ENCODE results near the gene RSPH1.

Gene RSPH1

DNA sequence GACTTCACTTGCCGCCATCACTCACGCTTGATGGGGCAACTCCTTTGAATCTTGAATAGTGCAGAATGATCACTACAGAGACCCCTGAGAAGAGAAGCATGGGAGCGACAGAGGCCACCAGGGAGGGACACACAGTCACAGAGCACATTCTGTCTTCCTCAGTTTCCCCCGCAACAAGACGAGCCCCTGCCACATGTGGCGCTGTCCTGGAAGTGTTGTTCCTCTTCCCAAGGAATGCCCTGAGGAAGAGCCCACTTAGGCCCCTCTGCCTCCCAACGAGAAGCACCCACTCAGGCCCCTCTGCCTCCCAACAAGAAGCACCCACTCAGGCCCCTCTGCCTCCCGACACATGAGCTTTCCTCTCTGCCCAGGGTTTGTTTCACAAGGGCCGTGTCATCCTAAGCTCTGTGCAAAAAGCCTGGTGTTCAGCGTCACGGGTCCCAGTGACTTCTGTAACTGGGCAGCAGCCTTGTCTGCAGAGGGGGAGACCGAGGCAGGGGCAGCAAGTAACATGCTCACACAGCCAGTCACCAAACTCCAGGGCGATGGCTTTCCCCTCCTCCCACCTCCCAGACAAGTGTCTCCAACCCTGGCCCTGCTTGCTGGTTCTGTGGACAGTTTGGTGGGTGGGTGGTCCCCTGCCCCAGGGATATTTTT, 37.4 kb upstream of the RSPH1 start:
- peak overlapping the region in 2 of 21 experiments; percentile 14 to 56 for H3K27ac ChIP-seq

DNA sequence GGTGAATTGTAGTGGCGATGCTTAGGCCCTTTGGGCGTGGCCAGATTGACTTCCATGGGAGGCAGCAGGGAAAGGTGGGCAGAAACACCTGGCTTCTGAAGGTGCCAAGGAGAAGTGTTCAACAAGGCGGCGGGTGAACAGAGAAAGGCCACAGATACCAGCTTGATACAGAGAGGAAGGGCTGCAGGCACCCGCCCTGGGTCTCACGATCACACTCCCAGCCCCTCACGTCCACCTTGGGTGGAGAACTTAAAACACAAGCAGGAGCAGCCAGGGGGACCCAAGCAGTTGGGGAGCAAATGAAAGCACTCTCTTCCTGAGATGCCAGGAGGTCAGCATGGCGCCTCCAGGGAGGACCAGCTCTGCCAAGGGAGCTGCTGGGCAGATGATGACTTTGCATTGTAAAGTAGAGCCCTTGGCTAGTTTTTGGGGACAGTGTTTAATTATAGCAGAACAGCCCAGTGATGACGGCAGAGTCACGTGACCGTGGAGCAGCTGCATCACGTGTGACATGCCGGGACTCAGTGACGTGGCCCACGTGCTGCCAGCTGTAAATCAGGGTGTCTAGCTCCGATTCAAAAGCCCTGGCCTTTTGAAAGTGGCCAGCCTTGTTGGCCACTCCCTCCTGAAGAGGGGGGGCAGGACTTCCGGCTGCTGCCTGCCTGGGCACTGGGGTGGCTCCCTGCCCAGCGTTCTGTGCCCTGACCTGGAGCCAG, 36.6 kb upstream of the RSPH1 start:
- Histone ChIP-seq H3K27ac (peak overlapping the region in 2 of 21 experiments; percentile 14 to 56), H3K4me3 (no peak overlapping the region)

More for the DNA sequence above, 37.4 kb upstream of the RSPH1 start:
- no peak overlapping the region for H3K4me3 ChIP-seq

DNA sequence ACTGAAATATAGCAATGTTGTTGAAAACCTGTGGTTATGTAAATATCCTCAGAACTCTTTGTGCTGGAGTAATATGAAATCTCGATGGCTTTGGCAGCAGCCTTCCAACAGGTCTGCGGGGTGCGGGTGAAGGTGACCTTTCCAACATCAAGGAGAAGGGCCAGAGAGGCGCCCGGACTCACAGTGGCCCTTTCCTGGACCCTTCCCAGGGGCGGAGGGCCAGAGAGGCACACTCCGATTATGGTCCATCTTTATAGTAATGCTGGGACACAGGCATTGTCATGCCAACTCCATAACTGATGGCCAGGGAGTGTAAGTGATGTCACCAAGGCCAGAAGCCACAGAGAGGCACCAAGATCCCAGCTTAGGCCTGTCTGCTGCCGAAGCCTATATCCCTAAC, 35.7 kb upstream of the RSPH1 start:
- H3K4me3 ChIP-seq = no peak overlapping the region
- no peak overlapping the region for H3K27ac ChIP-seq

DNA sequence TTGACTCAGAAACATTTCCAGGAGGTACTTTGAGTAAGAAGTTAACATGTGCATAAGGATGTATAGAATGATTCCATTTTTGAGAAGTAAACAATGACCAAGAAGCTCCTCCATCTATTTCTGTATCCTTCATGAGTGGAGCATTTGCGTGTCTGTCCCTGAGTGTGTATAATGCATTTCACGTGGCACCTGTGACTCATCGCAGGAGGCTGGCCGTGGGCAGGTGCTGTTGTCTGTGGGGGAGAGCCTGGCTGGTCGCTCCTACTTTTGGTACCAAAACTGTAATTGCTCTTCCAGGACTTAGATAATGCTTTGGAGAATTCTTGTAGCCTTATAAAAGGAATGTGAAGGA, 34.1 kb upstream of the RSPH1 start:
- Histone ChIP-seq H3K27ac (no peak overlapping the region), H3K4me3 (no peak overlapping the region)

DNA sequence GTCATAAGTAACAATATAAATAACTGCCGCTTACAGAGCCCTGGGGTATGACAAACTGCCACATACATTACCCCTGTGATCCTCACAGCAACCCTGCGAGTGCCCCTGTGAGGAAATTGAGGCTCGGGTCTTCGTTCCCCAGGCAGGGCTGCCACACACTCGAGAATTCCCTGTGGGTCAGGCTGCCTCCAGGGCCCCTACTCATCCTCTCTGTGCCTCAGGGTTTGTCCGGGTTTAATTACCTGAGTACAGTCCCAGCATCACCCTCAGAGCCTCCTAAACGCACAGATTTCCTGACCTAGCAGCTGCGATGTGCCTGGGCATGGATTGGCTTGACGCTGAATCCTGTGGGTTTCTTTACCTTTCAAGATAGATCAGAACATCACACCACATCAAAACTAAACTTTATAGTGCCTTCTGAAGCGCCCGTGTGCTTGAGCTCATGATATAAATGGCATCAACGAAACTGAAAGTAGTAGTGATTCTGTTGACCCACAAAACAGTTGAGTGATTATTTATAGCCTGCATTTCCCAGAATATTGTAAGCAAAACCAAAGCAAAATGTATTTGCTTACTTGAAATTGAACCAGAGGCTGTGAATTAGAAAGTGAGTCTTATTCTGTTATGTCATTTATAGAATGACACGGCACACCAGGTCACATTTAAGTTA, 31.6 kb upstream of the RSPH1 start:
- H3K27ac ChIP-seq = peak overlapping the region in 12 of 21 experiments; percentile 1 to 79 (median 60)
- H3K4me3 ChIP-seq = no peak overlapping the region

DNA sequence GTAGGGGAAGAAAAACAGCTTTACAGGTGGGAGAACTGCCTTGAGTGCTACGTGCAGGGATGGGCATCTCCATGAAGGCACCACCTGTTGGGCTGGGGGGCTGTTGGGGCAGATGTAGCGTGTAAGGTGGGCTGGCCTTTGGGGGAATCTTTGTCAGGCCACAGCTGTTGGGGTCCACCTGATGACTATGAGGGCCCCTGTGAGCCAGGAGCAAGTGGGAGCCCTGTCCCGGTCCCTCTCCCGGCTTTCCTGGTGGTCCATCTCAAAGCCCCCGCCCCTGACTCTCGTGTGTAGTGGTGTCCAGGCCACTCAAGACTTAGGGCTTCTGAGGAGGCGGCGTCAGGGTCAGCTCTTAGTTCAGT, 31.1 kb upstream of the RSPH1 start:
- peak overlapping the region in 5 of 21 experiments; percentile 1 to 79 (median 70) for H3K27ac ChIP-seq

DNA sequence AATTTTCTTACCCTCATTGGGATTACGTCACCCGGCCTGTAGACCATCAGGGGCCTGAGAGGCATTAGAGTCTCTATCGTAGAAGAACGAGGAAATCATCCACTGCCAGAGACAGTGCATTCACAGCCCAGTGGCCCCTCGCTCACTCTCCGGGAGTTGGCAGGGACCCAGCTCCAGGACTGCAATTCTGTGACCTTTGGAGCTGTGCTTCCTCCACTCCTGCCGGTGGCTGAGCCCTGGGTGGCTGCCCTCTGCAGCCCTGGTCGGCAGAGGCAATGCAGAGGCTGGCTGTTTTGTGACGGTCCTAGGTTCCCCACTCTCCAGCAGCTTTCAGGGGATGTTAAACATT, 30.3 kb upstream of the RSPH1 start:
- Histone ChIP-seq H3K4me3 (no peak overlapping the region), H3K27ac (peak overlapping the region in 1 of 21 experiments; percentile 34)

More for the DNA sequence above, 31.1 kb upstream of the RSPH1 start:
- no peak overlapping the region for H3K4me3 ChIP-seq

DNA sequence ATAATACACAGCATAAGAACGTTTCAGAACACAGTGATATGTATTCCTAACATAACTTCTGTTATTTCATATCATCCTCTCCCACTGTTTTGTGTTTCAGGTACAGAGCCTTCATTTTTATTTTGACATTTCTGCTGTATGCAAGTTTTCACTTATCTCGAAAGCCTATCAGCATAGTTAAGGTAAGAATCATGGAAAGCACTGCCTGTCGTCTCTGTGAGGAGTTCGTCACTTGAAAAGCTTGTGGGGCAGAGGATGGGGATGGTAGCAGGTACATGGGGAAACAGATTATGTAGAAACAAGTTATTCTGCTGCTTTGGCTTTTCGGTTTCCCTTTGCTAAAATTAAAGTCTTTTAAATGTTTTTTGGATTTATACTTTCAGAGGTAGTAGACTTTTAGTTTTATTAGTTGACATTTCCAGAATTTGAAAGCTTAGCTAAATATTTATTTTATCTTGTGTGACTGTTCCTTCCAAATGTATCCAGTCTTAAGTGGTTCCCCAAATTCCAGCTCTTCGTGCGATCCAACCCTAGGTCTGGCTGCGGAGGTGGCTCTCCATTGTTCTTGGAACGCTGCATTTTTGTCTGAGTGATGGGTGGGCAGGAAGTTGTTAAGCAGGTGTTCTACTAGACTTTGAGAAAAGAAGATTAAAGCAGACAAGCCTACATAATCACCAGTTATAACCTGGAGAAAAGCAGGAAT, 29.8 kb upstream of the RSPH1 start:
- Histone ChIP-seq H3K4me3 (no peak overlapping the region), H3K27ac (peak overlapping the region in 2 of 21 experiments; percentile 34 to 82)

DNA sequence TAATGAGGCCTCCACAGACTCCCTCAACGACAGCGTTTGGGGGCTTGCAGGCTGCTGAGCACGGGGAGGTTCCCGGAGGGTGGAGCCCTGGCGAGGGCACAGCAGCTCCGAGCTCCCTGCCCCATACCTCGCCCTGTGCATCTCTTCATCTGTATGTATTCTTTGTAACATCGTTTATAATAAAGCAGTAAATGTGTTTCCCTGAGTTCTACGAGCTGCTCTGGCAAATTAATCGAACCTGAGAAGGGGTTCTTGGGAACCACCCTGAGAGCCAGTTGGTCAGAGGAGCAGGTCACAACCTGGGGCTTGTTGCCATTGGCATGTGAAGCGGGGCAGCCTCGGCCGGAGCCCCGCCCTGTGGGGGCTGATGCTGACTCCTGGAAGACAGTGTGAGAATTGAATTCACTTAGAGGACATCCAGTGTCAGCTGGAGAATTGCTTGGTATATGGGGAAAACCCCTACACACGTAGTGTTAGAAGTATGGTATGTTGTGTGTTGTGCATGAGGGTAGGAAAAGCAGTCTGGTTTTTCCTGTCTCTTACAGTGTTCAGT, 29.1 kb upstream of the RSPH1 start:
- H3K27ac ChIP-seq = peak overlapping the region in 10 of 21 experiments; percentile 0 to 82 (median 33)
- H3K4me3 ChIP-seq = peak overlapping the region in 2 of 7 experiments; percentile 5 to 11

DNA sequence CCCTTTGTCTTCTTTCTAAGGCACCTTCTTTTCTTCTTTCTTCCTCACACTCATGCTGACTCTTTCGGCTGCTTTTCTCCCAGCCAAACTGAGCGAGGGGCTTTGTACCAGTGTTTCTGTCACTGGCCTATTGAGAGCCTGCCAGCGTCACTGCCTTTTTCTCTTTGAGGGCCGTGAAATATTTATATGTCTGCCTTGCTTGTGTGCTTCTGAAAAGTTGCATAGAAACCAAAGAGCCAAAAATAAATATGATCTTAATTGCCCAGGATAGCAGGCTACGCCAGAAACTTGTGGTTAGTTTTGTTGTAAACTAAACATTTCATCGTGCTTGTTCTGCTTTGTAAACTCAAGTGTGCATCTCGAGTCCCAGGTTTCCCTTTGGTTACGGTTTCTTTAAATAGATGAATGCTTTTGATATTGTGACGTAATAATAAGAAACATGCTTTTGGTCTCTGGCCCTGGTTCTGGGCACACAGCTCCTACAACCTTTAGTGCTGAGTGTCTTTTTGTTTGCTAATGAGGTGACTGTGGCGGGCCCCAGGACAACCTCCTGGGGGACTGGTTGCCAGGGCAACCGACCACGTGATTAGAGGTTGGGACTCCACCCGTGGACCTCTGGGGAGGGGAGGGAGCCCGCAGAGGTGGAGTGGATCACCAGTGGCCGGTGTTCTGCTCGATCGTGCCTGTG, 28.5 kb upstream of the RSPH1 start:
- peak overlapping the region in 2 of 7 experiments; percentile 5 to 11 for H3K4me3 ChIP-seq
- H3K27ac ChIP-seq = peak overlapping the region in 12 of 21 experiments; percentile 0 to 82 (median 48)

DNA sequence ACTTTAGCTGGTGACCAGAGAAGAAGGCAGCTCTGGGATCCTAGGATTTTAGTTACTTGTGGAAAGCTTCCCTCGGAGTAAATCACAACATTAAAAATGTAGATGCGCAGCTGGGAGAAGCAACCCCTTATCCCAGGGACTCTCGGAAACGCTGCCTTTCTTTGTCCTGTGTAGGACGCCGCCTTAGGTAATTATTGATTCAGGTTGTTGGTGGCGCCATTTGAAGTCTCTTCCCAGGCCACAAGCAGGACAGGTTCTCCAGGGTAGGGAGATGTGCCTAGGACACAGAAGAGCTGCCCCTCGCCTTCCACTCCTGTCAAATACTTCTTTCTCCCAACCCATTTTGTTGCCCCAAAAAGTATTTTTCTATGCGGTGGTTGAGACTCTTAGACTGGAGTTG, 27.9 kb upstream of the RSPH1 start:
- Histone ChIP-seq H3K27ac (peak overlapping the region in 10 of 21 experiments; percentile 18 to 82 (median 48)), H3K4me3 (no peak overlapping the region)

DNA sequence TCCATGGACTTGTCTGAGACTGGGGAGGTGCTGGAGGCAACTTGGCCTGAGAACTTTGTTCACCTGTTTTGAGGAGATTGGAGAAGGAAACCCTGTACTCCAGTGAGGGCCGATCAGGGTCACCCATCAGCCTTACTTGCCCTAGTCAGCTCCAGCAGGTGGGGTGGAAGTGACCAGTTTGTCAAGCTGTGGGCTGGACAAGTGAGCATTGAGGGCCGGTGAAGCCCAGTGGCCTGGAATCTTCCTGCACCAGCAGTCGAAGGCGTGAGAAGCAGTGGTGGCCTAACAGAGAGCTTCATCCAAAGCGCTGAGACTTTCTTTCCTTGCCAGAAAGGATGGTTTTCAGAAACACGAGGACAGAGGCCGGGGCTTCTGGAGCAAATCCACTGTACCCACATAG, 27.2 kb upstream of the RSPH1 start:
- H3K27ac ChIP-seq = peak overlapping the region in 3 of 21 experiments; percentile 47 to 82 (median 76)
- H3K4me3 ChIP-seq = no peak overlapping the region

DNA sequence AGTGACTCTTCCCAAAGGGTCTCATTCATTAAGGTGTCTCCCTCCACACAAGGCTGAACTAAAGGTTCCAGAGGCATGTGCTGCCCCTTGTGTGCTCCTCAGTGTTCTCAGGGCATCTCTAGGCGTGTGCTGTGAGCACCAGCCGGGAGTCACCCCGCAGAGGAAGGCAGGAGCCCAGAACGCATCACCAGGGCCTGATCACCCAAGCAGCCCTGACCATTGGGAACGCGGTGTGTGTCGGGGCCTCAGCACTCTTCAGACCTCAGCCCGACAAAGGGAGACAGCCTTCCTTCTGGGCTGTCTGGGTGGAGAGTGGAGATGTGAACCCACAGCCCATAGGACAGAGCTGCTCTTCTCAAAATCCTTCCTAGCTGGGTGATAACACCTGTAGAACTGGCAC, 26.7 kb upstream of the RSPH1 start:
- peak overlapping the region in 1 of 21 experiments; percentile 82 for H3K27ac ChIP-seq

DNA sequence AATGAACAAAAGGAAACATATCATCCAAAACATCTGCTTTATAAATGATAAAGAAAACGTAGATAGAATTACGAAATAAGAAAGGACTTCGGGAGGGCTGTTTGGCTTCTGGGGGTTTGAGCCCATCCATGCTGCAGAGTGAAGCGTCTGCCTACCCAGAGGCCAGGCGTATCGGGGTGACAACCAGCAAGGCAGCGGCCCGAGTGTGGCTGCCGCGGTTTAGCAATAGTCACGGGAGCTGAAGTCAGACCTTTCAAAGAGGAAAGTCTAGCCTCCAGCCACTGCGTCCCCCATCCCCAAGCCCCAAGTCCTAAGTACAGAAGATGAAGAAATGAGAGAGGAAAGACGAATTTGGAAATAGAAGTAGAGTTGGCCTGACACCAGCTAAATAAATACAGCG, 26.2 kb upstream of the RSPH1 start:
- Histone ChIP-seq H3K4me3 (no peak overlapping the region), H3K27ac (no peak overlapping the region)

More for the DNA sequence above, 26.7 kb upstream of the RSPH1 start:
- H3K4me3 ChIP-seq = no peak overlapping the region

DNA sequence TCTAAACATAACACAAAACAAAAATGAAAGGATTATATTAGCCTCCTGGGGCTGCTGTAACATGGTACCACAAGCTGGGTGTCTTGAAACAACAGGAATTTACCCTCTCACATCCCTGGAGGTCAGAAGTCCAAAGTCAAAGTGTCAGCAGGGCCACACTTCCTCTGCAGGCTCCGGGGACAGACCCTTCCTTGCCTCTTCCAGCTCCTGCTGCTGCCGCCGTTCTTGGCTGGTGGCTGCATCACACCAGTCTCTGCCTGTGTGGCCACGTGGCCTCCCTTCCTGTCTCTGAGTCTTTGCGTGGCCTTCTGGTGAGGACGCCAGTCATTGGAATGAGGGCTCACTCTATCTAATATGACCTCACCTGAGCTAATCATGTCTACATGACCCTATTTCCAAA, 25.8 kb upstream of the RSPH1 start:
- H3K27ac ChIP-seq = no peak overlapping the region

DNA sequence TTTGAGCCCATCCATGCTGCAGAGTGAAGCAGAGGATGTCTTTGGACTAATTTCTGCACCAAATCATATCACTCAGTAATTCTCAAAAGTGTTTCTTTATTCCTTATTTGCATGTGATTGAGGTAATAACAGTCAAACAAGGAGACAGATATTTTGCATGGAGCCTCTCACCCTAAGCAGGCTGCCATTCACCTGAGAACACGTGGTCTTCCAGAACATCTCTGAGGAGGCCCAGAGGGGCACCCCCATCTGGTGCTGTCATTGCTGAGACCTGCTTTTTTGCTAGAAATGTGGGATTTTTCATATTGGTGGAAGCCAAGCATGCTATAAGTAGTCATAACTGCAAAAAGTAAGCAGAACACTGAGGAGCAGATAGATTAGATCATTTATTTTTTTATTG, 25.4 kb upstream of the RSPH1 start:
- Histone ChIP-seq H3K4me3 (no peak overlapping the region), H3K27ac (no peak overlapping the region)

More for the DNA sequence above, 25.8 kb upstream of the RSPH1 start:
- no peak overlapping the region for H3K4me3 ChIP-seq

DNA sequence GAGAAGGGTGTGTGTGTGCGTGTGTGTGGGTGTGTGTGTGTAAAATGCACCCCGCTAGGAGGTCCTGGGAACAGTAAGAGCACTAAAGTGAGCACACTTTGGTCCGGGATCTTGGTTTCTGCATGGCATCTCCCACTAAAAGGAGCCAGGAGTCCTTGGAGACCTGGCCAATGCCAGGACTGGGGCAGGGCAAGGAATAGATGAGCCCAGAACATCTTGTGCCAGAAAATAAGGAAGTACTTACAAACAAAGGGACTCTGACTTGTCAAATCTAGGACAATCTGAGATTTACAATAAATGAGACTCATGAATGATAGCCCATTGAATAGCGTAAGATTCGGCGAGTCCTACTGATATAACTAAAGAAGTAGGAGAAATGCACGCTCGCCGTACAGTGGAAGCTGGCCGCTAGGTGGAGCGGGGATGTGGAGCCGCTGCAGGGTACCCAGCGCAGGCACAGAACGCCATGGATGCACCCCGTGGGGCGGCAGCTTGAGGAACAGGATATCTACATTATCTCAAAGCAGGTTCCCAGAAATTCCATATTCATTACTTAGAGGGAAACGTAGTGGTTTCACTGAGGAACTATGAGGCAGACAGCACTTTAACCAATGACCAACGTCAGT, 24.7 kb upstream of the RSPH1 start:
- Histone ChIP-seq H3K27ac (no peak overlapping the region), H3K4me3 (no peak overlapping the region)

DNA sequence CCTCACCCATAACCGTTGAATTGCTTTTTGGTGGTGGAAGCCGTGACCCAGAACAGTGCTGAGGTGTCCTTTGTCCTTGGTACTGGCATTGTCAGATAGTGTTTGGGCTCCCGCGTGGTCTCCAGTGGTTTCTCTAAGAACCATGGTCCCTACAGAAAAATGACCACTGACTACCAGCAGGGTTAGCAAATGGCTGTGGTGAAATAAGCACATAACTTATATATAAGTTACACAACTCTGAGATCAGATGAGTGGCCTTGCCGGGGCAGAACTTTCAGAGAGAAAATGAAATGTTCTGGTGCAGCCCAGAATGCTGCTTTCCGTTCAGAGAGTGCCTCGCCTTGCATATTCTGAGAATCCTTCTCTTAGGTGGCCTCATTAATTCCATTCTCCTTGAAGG, 22.6 kb upstream of the RSPH1 start:
- Histone ChIP-seq H3K27ac (no peak overlapping the region), H3K4me3 (no peak overlapping the region)

DNA sequence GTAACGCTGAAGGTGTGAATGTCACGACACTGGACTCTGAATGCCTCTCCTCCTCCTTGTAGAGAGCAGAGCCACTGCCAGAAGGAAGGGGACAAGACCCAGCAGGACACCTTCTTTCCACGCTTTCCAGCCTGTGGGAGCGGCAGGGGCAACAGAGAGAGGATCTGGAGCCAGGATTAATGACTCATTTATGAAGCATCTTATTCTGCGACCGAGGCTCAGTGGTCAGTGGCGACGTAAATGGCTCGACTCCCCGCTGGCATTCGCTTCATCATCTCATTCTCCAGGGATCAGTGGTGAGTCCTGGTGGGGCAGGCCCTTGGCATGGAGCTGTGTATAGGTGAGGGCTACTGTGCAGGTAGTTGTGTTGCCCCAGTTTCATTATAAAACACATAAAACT, 22.2 kb upstream of the RSPH1 start:
- Histone ChIP-seq H3K27ac (no peak overlapping the region), H3K4me3 (no peak overlapping the region)
